GM12872 (cell line): ENCODE measurements around the gene GPR75.

Experiments used
- CTCF ChIP-seq: IDR thresholded peaks from 3 replicates; pipeline ENCODE4 v1.5.1; 2011; ENCODE audit warnings: low read depth, mild to moderate bottlenecking, low read length, moderate library complexity; ENCODE audit not compliant: insufficient read depth

GPR75 gene

GRCh38 chr2:53819634-53820033 lies 40.1 kb downstream of the GPR75 start:
- TF ChIP-seq CTCF: no peak

- no peak for TF ChIP-seq CTCF
Measured at GRCh38 chr2:53818854-53819435, 40.8 kb downstream of the GPR75 start.

GRCh38 chr2:53813151-53813550 lies 46.6 kb downstream of the GPR75 start:
- no peak for TF ChIP-seq CTCF

GRCh38 chr2:53811601-53812000 lies 48.2 kb downstream of the GPR75 start:
- TF ChIP-seq CTCF: no peak
